Tibial artery (tissue), 4 donors: ENCODE results near the gene KRT36.

Experiments used
- DNase-seq, 2 donors: peaks; one replicate each; pipeline ENCODE4 v3.0.0-alpha.2; 2019
- H3K27ac ChIP-seq, 2 donors: fragments of 200-600 bp; sonication (generic) in 1 of 2; 1 replicate in 1 of 2; 2 replicates in 1 of 2; pipeline ENCODE4 v1.5.1; 2018 to 2019; ENCODE audit warnings: mild to moderate bottlenecking in 1 of 2
- H3K27me3 ChIP-seq, 2 donors: fragments of 200-600 bp; sonication (generic) in 1 of 2; one replicate each; pipeline versions ENCODE4 v1.5.1 to v1.6.0; 2016 to 2019
- H3K36me3 ChIP-seq, 3 donors: fragments of 200-600 bp; sonication (generic) in 2 of 3; one replicate each; pipeline ENCODE4 v1.5.1; 2016 to 2019; ENCODE audit warnings: mild to moderate bottlenecking in 2 of 3
- H3K4me1 ChIP-seq, 4 donors: fragments of 200-600 bp; sonication (generic) in 2 of 4; 1 replicate in 3 of 4; 2 replicates in 1 of 4; pipeline ENCODE4 v1.5.1; 2016 to 2019
- H3K4me3 ChIP-seq, 2 donors: fragments of 200-600 bp; sonication (generic) in 1 of 2; 1 replicate in 1 of 2; 2 replicates in 1 of 2; pipeline ENCODE4 v1.5.1; 2018 to 2019; ENCODE audit warnings: mild to moderate bottlenecking in 2 of 2
- H3K9me3 ChIP-seq, 3 donors: fragments of 200-600 bp; sonication (generic) in 1 of 3; one replicate each; pipeline ENCODE4 v1.5.1; 2016 to 2019
- CTCF ChIP-seq, 2 experiments: fragments of 200-600 bp in 1 of 2; fragments of 450-650 bp in 1 of 2; IDR thresholded peaks; one replicate each; pipeline ENCODE4 v1.5.1; 2017 to 2019; ENCODE audit warnings: antibody characterized with exemption in 2 of 2, mild to moderate bottlenecking in 1 of 2, moderate library complexity in 1 of 2
- intact Hi-C: fragments of 100-400 bp; cut with DNase I; formaldehyde crosslinking; loops from one replicate; pipeline ENCODE4 v1.15.0; 2023; ENCODE audit warnings: low total_unique reads

Gene KRT36

GRCh38 chr17:41449008-41449407 is 40.7 kb downstream of the KRT36 start:
- Histone ChIP-seq H3K27ac (no peak overlapping the region), H3K9me3 (peaks cover 0 to 10% (median 0%) of the 10 kb centered on the region in 3 donors), H3K36me3 (no peaks in the 10 kb centered on the region), H3K27me3 (peaks cover 0 to 7% of the 10 kb centered on the region in 2 donors), H3K4me3 (no peak overlapping the region), H3K4me1 (no peaks in the 10 kb centered on the region)
- intact Hi-C loops, result no loop called here
- DNase-seq, result no peak
- no peak for TF ChIP-seq CTCF (IDR thresholded peaks at IDR 0.05)

- Histone ChIP-seq H3K27me3 (peaks cover 0 to 7% of the 10 kb centered on the region in 2 donors), H3K27ac (no peak overlapping the region), H3K4me3 (no peak overlapping the region), H3K4me1 (no peaks in the 10 kb centered on the region), H3K9me3 (peaks cover 0 to 10% (median 0%) of the 10 kb centered on the region in 3 donors), H3K36me3 (no peaks in the 10 kb centered on the region)
- DNase-seq, result no peak
- intact Hi-C loops, result no loop called here
- no peak for TF ChIP-seq CTCF (IDR thresholded peaks at IDR 0.05)
Measured at GRCh38 chr17:41448506-41448905, 41.2 kb downstream of the KRT36 start.

- no peaks in the 10 kb centered on the region for H3K4me1 ChIP-seq
- no peak overlapping the region for H3K4me3 ChIP-seq
- no peak overlapping the region for H3K27ac ChIP-seq
- no peak for TF ChIP-seq CTCF (IDR thresholded peaks at IDR 0.05)
- no peak for DNase-seq
- H3K9me3 ChIP-seq, result peaks cover 0 to 6% (median 0%) of the 10 kb centered on the region in 3 donors
- H3K36me3 ChIP-seq, result no peaks in the 10 kb centered on the region
- intact Hi-C loops, result no loop called here
- H3K27me3 ChIP-seq, result peaks cover 0 to 7% of the 10 kb centered on the region in 2 donors
Measured at GRCh38 chr17:41446806-41447205, 42.9 kb downstream of the KRT36 start.

- Histone ChIP-seq H3K4me1 (no peaks in the 10 kb centered on the region), H3K4me3 (no peak overlapping the region), H3K36me3 (no peaks in the 10 kb centered on the region), H3K9me3 (no peaks in the 10 kb centered on the region), H3K27me3 (peaks cover 0 to 9% of the 10 kb centered on the region in 2 donors), H3K27ac (no peak overlapping the region)
- intact Hi-C loops, result no loop called here
- TF ChIP-seq CTCF (IDR thresholded peaks at IDR 0.05), result no peak
- no peak for DNase-seq
Measured at GRCh38 chr17:41444640-41445039, 45.1 kb downstream of the KRT36 start.

- H3K36me3 ChIP-seq, result no peaks in the 10 kb centered on the region
- no peak for TF ChIP-seq CTCF (IDR thresholded peaks at IDR 0.05)
- intact Hi-C loops, result no loop called here
- no peak overlapping the region for H3K4me3 ChIP-seq
- no peak overlapping the region for H3K27ac ChIP-seq
- H3K27me3 ChIP-seq, result peaks cover 0 to 9% of the 10 kb centered on the region in 2 donors
- no peaks in the 10 kb centered on the region for H3K4me1 ChIP-seq
- DNase-seq, result no peak
- no peaks in the 10 kb centered on the region for H3K9me3 ChIP-seq
Measured at GRCh38 chr17:41444186-41444585, 45.5 kb downstream of the KRT36 start.

GRCh38 chr17:41442739-41443138 is 47.0 kb downstream of the KRT36 start:
- no peaks in the 10 kb centered on the region for H3K36me3 ChIP-seq
- no peaks in the 10 kb centered on the region for H3K9me3 ChIP-seq
- intact Hi-C loops, result no loop called here
- H3K4me1 ChIP-seq, result no peaks in the 10 kb centered on the region
- peaks cover 0 to 9% of the 10 kb centered on the region in 2 donors for H3K27me3 ChIP-seq
- H3K27ac ChIP-seq, result no peak overlapping the region
- no peak for DNase-seq
- no peak for TF ChIP-seq CTCF (IDR thresholded peaks at IDR 0.05)
- H3K4me3 ChIP-seq, result no peak overlapping the region
